Activated CD4-positive, alpha-beta memory T cell treated with anti-CD3 and anti-CD28 coated beads for 36 hours (primary cell): ENCODE measurements around the gene METTL16. TPM values are rescaled to one million over a fixed set of nuclear protein-coding genes. Genes with fewer than 3 reads are reported as not detected.
"Not testable (repeated sequence)": the region's sequence is repeated elsewhere in the genome, so short reads cannot be mapped to it uniquely, and the experiment has no call there.

Experiments used
- CTCF ChIA-PET: fragments of 350-600 bp; sonication (Branson Sonifier 250); formaldehyde crosslinking; loops from one replicate; lab custom pipeline; 2021; ENCODE audit warnings: antibody characterized with exemption, inconsistent platforms; lab: Charles Lee
- POLR2A ChIA-PET: fragments of 350-600 bp; sonication (Branson Sonifier 250); formaldehyde crosslinking; loops from one replicate; lab custom pipeline; 2021; ENCODE audit warnings: antibody characterized with exemption; lab: Charles Lee
- DNase-seq: peaks from one replicate; pipeline ENCODE4 v3.0.0-alpha.2; 2020
- H3K27ac Mint-ChIP-seq: one replicate; pipeline ENCODE4 v1.8.0; 2021; ENCODE audit warnings: mixed read lengths
- H3K27me3 Mint-ChIP-seq: one replicate; pipeline ENCODE4 v1.8.0; 2021; ENCODE audit warnings: mixed read lengths
- H3K36me3 Mint-ChIP-seq: one replicate; pipeline ENCODE4 v1.8.0; 2021; ENCODE audit warnings: mixed read lengths
- H3K4me1 Mint-ChIP-seq: one replicate; pipeline ENCODE4 v1.8.0; 2021; ENCODE audit warnings: low read depth, mixed read lengths
- H3K4me3 Mint-ChIP-seq: one replicate; pipeline ENCODE4 v1.8.0; 2021; ENCODE audit warnings: mild to moderate bottlenecking, mixed read lengths
- H3K9me3 Mint-ChIP-seq: one replicate; pipeline ENCODE4 v1.8.0; 2021; ENCODE audit warnings: mixed read lengths
- intact Hi-C: fragments of 100-400 bp; cut with micrococcal nuclease; formaldehyde crosslinking; loops from one replicate; pipeline ENCODE4 v1.15.1; 2023
- total RNA-seq, 2 experiments: library from RNA; stranded (reverse); gene quantifications; one replicate each; pipeline ENCODE4 v1.2.3, GENCODE V29; 2021

Gene METTL16
- total RNA-seq, 2 experiments from 2014 or later = 44.0 to 44.6 TPM

DNA sequence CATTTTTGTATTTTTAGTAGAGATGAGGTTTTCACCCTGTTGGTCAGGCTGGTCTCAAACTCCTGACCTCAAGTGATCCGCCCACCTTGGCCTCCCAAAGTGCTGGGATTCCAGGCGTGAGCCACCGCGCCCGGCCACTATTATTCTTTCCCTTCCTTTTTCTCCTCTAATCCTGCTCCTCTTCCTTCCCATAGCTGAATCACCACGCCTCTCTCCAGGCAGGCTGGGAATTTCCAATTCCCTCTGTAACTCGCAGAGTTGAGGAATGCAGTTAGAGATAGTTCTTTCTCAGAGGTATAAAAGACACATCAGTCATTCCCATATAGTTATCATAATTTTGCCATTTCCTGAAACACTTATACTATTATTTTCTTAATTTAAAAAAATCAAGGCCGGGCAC, 11.2 kb downstream of the METTL16 start:
- no peak for DNase-seq
- Mint-ChIP-seq H3K27ac (no peak overlapping the region), H3K36me3 (peaks cover 17% of the 10 kb centered on the region), H3K4me3 (no peak overlapping the region), H3K9me3 (no peaks in the 10 kb centered on the region), H3K4me1 (peaks cover 12% of the 10 kb centered on the region), H3K27me3 (no peaks in the 10 kb centered on the region)
- CTCF ChIA-PET = no interaction called here
- intact Hi-C loops = no loop called here
- POLR2A ChIA-PET = no interaction called here

DNA sequence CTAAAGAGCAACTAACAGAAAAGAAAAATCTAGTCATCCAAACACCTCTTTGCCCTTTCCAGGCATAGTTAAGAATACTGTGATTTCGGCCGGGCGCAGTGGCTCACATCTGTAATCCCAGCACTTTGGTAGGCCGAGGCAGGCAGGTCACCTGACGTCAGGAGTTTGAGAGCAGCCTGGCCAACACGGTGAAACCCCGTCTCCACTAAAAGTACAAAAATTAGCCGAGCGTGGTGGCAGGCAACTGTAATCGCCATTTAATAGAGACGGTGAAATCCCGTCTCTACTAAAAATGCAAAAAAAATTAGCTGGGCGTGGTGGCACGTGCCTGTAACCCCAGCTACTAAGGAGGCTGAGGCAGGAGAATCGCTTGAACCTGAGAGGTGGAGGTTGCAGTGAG, 22.4 kb downstream of the METTL16 start:
- intact Hi-C loops, H3K27ac Mint-ChIP-seq, POLR2A ChIA-PET, H3K27me3 Mint-ChIP-seq, H3K9me3 Mint-ChIP-seq, H3K4me3 Mint-ChIP-seq, DNase-seq, H3K36me3 Mint-ChIP-seq: not testable (repeated sequence)
- CTCF ChIA-PET = interaction anchor here (1.1 kb wide), 1 partner anchor 125 kb away, joined by 3 read pairs; no protein-coding TSS in a partner anchor
- peaks cover 20% of the 10 kb centered on the region for H3K4me1 Mint-ChIP-seq

DNA sequence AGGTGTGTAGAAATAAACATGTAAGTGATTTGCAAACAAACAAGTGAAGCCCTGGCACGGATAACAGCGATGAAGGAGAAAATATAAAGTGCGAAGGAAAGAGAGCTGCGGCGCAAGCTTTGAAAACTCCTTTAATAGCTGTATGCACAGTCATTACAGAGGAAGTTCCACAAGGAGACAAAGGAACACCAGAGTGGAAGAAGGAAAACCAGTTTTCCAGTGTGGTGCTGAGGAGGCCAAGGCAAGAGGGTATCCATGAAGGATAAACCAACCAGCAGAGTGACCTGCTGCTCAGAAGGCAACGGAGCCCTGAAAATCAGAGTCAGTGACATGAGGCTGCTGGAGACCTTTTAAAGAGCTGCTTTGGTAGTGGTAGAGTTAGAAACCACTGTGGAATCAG, 24.4 kb downstream of the METTL16 start:
- POLR2A ChIA-PET = no interaction called here
- no peak overlapping the region for H3K4me3 Mint-ChIP-seq
- no peak for DNase-seq
- no peak overlapping the region for H3K27ac Mint-ChIP-seq
- H3K27me3 Mint-ChIP-seq = no peaks in the 10 kb centered on the region
- H3K4me1 Mint-ChIP-seq = peaks cover 31% of the 10 kb centered on the region
- intact Hi-C loops = no loop called here
- peaks cover 2% of the 10 kb centered on the region for H3K36me3 Mint-ChIP-seq
- no peaks in the 10 kb centered on the region for H3K9me3 Mint-ChIP-seq
- CTCF ChIA-PET = interaction anchor here (1.2 kb wide), 1 partner anchor 105 kb away, joined by 4 read pairs; no protein-coding TSS in a partner anchor

DNA sequence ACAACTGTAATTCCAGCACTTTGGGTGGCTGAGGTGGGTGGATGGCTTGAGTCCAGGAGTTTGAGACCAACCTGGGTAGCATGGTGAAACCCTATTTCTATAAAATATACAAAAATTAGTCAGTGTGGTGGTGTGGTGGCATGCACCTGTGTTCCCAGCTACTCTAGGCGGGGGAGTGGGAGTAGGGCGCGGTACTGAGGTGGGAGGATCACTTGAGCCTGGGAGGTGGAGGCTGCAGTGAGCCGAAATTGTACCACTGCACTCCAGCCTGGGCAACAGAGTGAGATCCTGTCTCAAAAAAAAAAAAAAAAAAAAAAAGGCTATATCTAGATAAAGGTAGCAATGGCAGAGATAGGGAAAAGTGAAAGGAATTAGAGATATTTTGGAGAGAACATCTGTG, 25.0 kb downstream of the METTL16 start:
- H3K36me3 Mint-ChIP-seq, H3K27ac Mint-ChIP-seq, H3K4me3 Mint-ChIP-seq, intact Hi-C loops, POLR2A ChIA-PET, H3K9me3 Mint-ChIP-seq, H3K27me3 Mint-ChIP-seq: not testable (repeated sequence)
- CTCF ChIA-PET = interaction anchor here (1.2 kb wide), 1 partner anchor 104 kb away, joined by 4 read pairs; no protein-coding TSS in a partner anchor
- peak; percentile 19 for DNase-seq
- peaks cover 37% of the 10 kb centered on the region for H3K4me1 Mint-ChIP-seq

DNA sequence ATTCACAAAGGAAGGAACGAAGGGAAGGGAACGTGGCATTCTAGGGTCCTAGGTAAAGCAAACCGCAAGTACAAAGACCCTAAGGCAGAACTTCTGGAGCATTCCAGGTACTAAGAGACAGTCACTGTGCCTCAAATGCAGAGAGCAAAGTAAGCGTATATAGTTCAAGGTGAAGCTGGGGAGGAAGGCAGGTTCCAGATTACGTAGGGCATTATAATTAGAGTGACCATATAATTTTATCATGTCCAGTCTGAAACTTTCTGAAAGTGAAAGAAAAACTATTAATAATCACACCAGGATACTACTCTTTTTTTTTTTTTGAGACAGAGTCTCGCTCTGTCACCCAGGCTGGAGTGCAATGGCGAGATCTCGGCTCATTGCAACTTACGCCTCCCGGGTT, 25.7 kb downstream of the METTL16 start:
- ChIA-PET POLR2A (no interaction called here), CTCF (interaction anchor here (1.2 kb wide), 1 partner anchor 103 kb away, joined by 4 read pairs; no protein-coding TSS in a partner anchor)
- intact Hi-C loops = no loop called here
- H3K27ac Mint-ChIP-seq = no peak overlapping the region
- H3K4me1 Mint-ChIP-seq = peaks cover 40% of the 10 kb centered on the region
- no peaks in the 10 kb centered on the region for H3K27me3 Mint-ChIP-seq
- DNase-seq = no peak
- no peak overlapping the region for H3K4me3 Mint-ChIP-seq
- peaks cover 2% of the 10 kb centered on the region for H3K36me3 Mint-ChIP-seq
- no peaks in the 10 kb centered on the region for H3K9me3 Mint-ChIP-seq

DNA sequence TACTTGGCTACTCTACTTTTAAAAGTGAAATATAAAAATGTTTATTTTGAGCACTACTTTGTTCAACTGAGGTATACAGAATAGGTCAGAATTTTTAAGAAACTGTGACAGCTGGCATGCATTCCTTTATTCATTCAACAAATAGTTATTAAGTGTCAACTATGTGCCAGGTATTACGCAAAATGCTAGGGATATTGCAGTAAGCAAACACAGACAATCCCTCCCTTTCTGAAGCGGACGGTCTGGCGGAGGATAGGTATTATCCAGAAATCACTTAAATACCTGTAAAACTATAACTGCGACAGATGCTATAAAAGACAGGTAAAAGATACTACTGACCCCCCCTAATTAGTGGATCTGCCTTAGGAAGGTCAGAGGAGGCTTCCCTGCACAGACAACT, 26.1 kb downstream of the METTL16 start:
- peaks cover 2% of the 10 kb centered on the region for H3K36me3 Mint-ChIP-seq
- ChIA-PET CTCF (no interaction called here), POLR2A (no interaction called here)
- H3K4me3 Mint-ChIP-seq = no peak overlapping the region
- H3K27ac Mint-ChIP-seq = no peak overlapping the region
- H3K9me3 Mint-ChIP-seq = no peaks in the 10 kb centered on the region
- intact Hi-C loops = no loop called here
- H3K27me3 Mint-ChIP-seq = no peaks in the 10 kb centered on the region
- peaks cover 38% of the 10 kb centered on the region for H3K4me1 Mint-ChIP-seq
- DNase-seq = no peak

DNA sequence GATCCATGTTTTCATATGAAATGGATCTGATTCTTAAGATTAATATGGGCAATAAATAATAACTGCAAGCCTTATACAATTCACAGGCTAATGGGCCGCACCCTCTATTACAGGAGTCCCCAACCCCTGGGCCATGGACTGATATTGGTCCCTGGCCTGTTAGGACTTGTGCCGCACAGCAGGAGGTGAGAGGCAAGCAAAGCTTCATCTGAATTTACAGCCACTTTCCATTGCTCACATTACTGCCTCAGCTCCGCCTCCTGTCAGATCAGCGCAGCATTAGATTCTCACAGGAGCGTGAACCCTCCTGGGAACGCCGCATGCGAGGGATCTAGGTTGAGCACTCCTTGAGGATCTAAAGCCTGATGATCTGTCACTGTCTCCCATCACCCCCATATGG, 26.8 kb downstream of the METTL16 start:
- Mint-ChIP-seq H3K27me3 (no peaks in the 10 kb centered on the region), H3K4me1 (peaks cover 39% of the 10 kb centered on the region), H3K36me3 (peaks cover 5% of the 10 kb centered on the region), H3K9me3 (no peaks in the 10 kb centered on the region), H3K4me3 (no peak overlapping the region), H3K27ac (no peak overlapping the region)
- ChIA-PET CTCF (no interaction called here), POLR2A (no interaction called here)
- DNase-seq = no peak
- intact Hi-C loops = no loop called here

DNA sequence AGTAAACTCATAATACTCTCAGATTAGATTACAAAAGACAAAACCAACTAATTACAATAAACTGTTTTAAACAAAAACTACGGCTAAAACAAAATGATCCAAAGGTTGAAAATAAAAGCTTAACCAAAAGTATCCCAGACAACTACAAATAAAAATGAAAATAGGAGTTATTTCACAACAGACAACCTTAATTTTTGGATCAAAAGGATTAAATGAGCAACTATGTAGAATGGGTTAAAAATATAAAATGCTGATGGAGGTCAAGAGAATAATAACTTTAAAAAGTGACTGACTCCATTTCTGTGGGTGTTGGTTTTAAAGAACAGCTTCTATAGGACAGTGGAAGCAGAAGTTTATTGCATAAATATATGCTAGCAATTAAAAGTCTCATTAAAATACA, 28.6 kb downstream of the METTL16 start:
- Mint-ChIP-seq H3K4me3 (no peak overlapping the region), H3K36me3 (peaks cover 3% of the 10 kb centered on the region), H3K4me1 (peaks cover 37% of the 10 kb centered on the region), H3K27me3 (no peaks in the 10 kb centered on the region), H3K9me3 (no peaks in the 10 kb centered on the region), H3K27ac (peak overlapping the region; percentile 75)
- no peak for DNase-seq
- POLR2A ChIA-PET = interaction anchor here (1.3 kb wide), 1 partner anchor 28 kb away, joined by 5 read pairs; no protein-coding TSS in a partner anchor
- intact Hi-C loops = no loop called here
- CTCF ChIA-PET = no interaction called here

DNA sequence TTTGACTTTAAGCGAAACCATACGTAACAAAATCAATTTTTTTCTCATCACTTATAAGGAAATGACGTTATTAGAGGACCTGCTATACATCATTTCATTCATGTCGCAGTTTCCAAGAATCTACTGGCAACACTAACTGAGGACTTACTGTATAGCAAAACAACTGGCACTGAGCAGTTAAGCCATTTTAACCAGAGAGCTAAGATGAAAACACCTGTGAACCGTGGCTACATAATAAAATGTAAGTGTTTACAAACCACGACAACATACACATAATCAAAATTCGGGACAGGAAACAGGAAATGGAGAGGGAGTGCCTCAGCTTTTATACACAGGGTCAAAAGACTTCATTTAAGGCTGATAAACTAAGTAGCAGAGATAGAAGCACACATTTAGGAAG, 29.5 kb downstream of the METTL16 start:
- POLR2A ChIA-PET = interaction anchor here (1.3 kb wide), 1 partner anchor 28 kb away, joined by 5 read pairs; no protein-coding TSS in a partner anchor

DNA sequence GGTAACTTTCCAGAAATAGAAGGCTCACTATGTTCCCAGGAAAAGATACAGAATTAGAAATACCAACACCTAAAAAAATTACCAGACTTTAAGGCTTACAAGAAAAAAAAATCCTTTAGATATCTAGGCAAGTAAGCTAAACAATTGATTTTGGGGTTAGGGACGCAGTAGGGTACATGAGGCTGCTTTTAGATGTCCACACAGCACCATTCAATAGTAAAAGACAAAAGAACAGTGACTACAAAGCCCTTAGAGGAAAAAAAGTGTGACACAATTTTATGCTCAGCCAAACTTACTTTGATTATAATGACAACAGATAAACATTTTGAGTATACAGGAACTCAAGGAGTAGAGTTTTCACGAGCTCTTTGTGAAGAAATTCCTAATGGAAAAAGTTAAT, 29.9 kb downstream of the METTL16 start:
- Mint-ChIP-seq H3K36me3 (peaks cover 11% of the 10 kb centered on the region), H3K4me1 (peaks cover 30% of the 10 kb centered on the region), H3K27me3 (no peaks in the 10 kb centered on the region), H3K27ac (peak overlapping the region; percentile 58), H3K4me3 (no peak overlapping the region), H3K9me3 (no peaks in the 10 kb centered on the region)
- POLR2A ChIA-PET = no interaction called here
- no peak for DNase-seq
- intact Hi-C loops = no loop called here
- CTCF ChIA-PET = interaction anchor here (1.8 kb wide), 1 partner anchor 66 kb away, joined by 5 read pairs; no protein-coding TSS in a partner anchor

More for the DNA sequence above, 29.5 kb downstream of the METTL16 start:
- Mint-ChIP-seq H3K27ac (peak overlapping the region; percentile 75), H3K4me3 (peak overlapping the region; percentile 55), H3K4me1 (peaks cover 34% of the 10 kb centered on the region), H3K27me3 (no peaks in the 10 kb centered on the region), H3K9me3 (no peaks in the 10 kb centered on the region), H3K36me3 (peaks cover 11% of the 10 kb centered on the region)
- no peak for DNase-seq
- intact Hi-C loops = no loop called here
- CTCF ChIA-PET = interaction anchor here (1.8 kb wide), 1 partner anchor 66 kb away, joined by 5 read pairs; no protein-coding TSS in a partner anchor

DNA sequence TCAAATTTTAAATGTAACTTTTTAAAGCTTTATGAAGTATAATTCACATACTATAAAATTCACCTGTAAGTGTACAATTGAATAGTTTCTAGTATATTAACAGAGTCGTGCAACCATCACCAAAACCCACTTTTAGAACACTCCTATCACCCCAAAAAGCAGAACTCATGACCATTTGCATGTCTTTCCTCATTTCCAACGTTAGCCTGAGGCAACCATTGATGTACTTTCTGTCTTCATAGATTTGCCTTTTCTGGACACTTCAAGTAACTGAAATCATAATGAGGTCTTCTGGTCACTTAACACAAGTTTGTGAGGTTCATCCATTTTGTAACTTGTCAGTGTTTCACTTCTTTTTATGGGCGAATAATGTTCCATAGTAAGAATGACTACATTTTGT, 33.2 kb downstream of the METTL16 start:
- no peaks in the 10 kb centered on the region for H3K9me3 Mint-ChIP-seq
- ChIA-PET CTCF (no interaction called here), POLR2A (no interaction called here)
- H3K4me1 Mint-ChIP-seq = peaks cover 24% of the 10 kb centered on the region
- H3K27me3 Mint-ChIP-seq = no peaks in the 10 kb centered on the region
- intact Hi-C loops = no loop called here
- H3K27ac Mint-ChIP-seq = no peak overlapping the region
- H3K4me3 Mint-ChIP-seq = no peak overlapping the region
- no peak for DNase-seq
- peaks cover 27% of the 10 kb centered on the region for H3K36me3 Mint-ChIP-seq

DNA sequence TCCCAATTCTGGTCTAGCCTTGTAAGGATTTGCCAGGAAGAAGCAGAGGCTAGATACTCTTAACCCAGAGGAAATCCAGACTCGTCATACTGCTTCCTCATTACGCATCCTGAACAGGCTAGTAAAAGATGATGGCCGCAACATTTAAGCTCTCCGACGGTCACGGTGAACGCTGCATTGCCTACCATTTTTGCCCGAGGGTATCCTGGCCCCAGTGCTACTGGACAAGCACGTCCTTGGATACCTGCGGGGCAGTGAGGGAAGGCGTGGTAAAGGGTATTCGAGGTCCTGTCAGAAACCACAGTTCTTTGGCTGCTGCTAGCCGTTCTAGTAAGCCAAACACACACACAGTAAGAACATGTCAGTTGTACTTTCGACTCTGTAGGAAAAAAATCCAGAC, 36.6 kb downstream of the METTL16 start:
- POLR2A ChIA-PET = no interaction called here

DNA sequence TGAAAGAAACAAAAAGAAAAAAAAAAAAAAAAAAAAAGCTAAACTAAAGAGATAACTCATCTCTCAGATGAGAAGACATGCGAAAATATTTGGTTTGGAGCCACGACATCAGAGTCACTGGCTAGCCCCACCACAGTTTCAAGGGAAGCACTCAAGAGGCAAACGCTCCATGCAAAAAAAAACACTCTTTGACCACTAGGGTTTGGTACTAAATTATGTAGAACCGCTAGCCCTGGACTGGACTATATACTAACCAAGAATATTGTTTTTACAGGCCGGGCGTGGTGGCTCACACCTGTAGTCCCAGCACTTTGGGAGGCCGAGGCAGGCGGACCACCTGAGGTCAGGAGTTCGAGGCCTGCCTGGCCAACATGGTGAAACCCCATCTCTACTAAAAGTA, 37.3 kb downstream of the METTL16 start:
- Mint-ChIP-seq H3K36me3 (peaks cover 39% of the 10 kb centered on the region), H3K4me3 (no peak overlapping the region), H3K4me1 (no peaks in the 10 kb centered on the region), H3K27ac (no peak overlapping the region), H3K27me3 (no peaks in the 10 kb centered on the region), H3K9me3 (no peaks in the 10 kb centered on the region)
- ChIA-PET POLR2A (no interaction called here), CTCF (interaction anchor here (0.6 kb wide), 1 partner anchor 307 kb away, joined by 3 read pairs; no protein-coding TSS in a partner anchor)
- intact Hi-C loops = no loop called here
- DNase-seq = no peak

More for the DNA sequence above, 36.6 kb downstream of the METTL16 start:
- CTCF ChIA-PET = interaction anchor here (0.6 kb wide), 1 partner anchor 307 kb away, joined by 3 read pairs; no protein-coding TSS in a partner anchor
- Mint-ChIP-seq H3K9me3 (no peaks in the 10 kb centered on the region), H3K4me1 (no peaks in the 10 kb centered on the region), H3K27ac (no peak overlapping the region), H3K4me3 (no peak overlapping the region), H3K36me3 (peaks cover 36% of the 10 kb centered on the region), H3K27me3 (no peaks in the 10 kb centered on the region)
- intact Hi-C loops = no loop called here
- no peak for DNase-seq
